ENCODE data around the gene VARS2.

GRCh38 chr6:30894935-30895334 lies 19.1 kb upstream of the VARS2 start:
- TF ChIP-seq, protein P1, sequence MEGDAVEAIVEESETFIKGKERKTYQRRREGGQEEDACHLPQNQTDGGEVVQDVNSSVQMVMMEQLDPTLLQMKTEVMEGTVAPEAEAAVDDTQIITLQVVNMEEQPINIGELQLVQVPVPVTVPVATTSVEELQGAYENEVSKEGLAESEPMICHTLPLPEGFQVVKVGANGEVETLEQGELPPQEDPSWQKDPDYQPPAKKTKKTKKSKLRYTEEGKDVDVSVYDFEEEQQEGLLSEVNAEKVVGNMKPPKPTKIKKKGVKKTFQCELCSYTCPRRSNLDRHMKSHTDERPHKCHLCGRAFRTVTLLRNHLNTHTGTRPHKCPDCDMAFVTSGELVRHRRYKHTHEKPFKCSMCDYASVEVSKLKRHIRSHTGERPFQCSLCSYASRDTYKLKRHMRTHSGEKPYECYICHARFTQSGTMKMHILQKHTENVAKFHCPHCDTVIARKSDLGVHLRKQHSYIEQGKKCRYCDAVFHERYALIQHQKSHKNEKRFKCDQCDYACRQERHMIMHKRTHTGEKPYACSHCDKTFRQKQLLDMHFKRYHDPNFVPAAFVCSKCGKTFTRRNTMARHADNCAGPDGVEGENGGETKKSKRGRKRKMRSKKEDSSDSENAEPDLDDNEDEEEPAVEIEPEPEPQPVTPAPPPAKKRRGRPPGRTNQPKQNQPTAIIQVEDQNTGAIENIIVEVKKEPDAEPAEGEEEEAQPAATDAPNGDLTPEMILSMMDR (IDR thresholded peaks at IDR 0.05; ENCODE audit: borderline replicate concordance, extremely low read depth, low read length, poor library complexity, severe bottlenecking) = no peak
- no peak for TF ChIP-seq EZH2 (IDR thresholded peaks at IDR 0.05; ENCODE audit: borderline replicate concordance, low read depth, low read length, severe bottlenecking)
